H1 (cell line): ENCODE measurements around the gene KIF13A. TPM values are rescaled to one million over a fixed set of nuclear protein-coding genes. Genes with fewer than 3 reads are reported as not detected.

Source experiments
- CTCF ChIA-PET: fragments of 300-600 bp; sonication (Branson Sonifier 250); formaldehyde crosslinking; loops from one replicate; lab custom pipeline; 2021; ENCODE audit not compliant: partially characterized antibody; lab: Charles Lee
- POLR2A ChIA-PET: fragments of 300-600 bp; sonication (Branson Sonifier 250); formaldehyde crosslinking; loops from one replicate; lab custom pipeline; 2021; ENCODE audit warnings: inconsistent platforms; ENCODE audit not compliant: partially characterized antibody; lab: Charles Lee
- DNase-seq, 2 experiments: peaks; one replicate each; pipeline versions ENCODE4 v3.0.0 to v3.0.0-alpha.2; 2010 to 2022; ENCODE audit warnings: low spot score in 2 of 2, low read depth in 1 of 2, mixed read lengths in 1 of 2
- FAIRE-seq: peaks from 2 replicates; lab custom pipeline; 2011; peaks lifted over from hg19 to GRCh38; lab: Jason Lieb, UNC
- H2AFZ ChIP-seq: 2 replicates; pipeline ENCODE4 v1.8.1; 2012; ENCODE audit warnings: low read length, inconsistent platforms
- H2AK5ac ChIP-seq: 2 replicates; pipeline ENCODE4 v1.6.1; 2013; ENCODE audit warnings: low read depth, low read length
- H2BK120ac ChIP-seq: replicated peaks from 2 replicates; pipeline ENCODE3; 2013; ENCODE audit warnings: low read depth, low read length, inconsistent platforms
- H2BK12ac ChIP-seq: 2 replicates; pipeline ENCODE4 v1.6.1; 2013; ENCODE audit warnings: low read depth, low read length
- H2BK15ac ChIP-seq: 2 replicates; pipeline ENCODE4 v1.6.1; 2013; ENCODE audit warnings: low read length
- H2BK20ac ChIP-seq: 2 replicates; pipeline ENCODE4 v1.6.1; 2013; ENCODE audit warnings: low read length
- H2BK5ac ChIP-seq: 2 replicates; pipeline ENCODE4 v1.6.1; 2013; ENCODE audit warnings: low read depth, low read length
- H3K14ac ChIP-seq: 2 replicates; pipeline ENCODE4 v1.6.1; 2013; ENCODE audit warnings: inconsistent platforms; ENCODE audit not compliant: insufficient read length
- H3K18ac ChIP-seq: 2 replicates; pipeline ENCODE4 v1.6.1; 2013; ENCODE audit warnings: low read length; ENCODE audit errors: extremely low read depth
- H3K23ac ChIP-seq: 2 replicates; pipeline ENCODE4 v1.6.1; 2013; ENCODE audit warnings: inconsistent platforms; ENCODE audit not compliant: insufficient read length
- H3K23me2 ChIP-seq: 2 replicates; pipeline ENCODE4 v1.6.1; 2013; ENCODE audit warnings: low read depth, low read length
- H3K27ac ChIP-seq: 2 replicates; pipeline ENCODE4 v1.6.1; 2011; ENCODE audit warnings: low read depth, low read length, inconsistent platforms
- H3K27me3 ChIP-seq, 4 experiments: replicated peaks in 1 of 4; 1 replicate in 1 of 4; 2 replicates in 3 of 4; pipeline versions ENCODE4 v1.6.1 to v1.8.1; 2011 to 2013; ENCODE audit warnings: low read length in 3 of 4, mild to moderate bottlenecking in 3 of 4, inconsistent platforms in 2 of 4, mixed read lengths in 2 of 4, moderate library complexity in 1 of 4; ENCODE audit not compliant: control insufficient read depth in 3 of 4, insufficient read depth in 3 of 4; ENCODE audit errors: extremely low read depth in 1 of 4
- H3K36me3 ChIP-seq, 4 experiments: 2 replicates each; pipeline versions ENCODE4 v1.6.1 to v1.8.1; 2011 to 2013; ENCODE audit warnings: mild to moderate bottlenecking in 4 of 4, low read length in 3 of 4, moderate library complexity in 2 of 4, control low read depth in 1 of 4, inconsistent platforms in 1 of 4; ENCODE audit not compliant: insufficient read depth in 4 of 4, control insufficient read depth in 2 of 4
- H3K4ac ChIP-seq: replicated peaks from 2 replicates; pipeline ENCODE3; 2013; ENCODE audit warnings: low read length, low read depth, mixed read lengths, inconsistent platforms; ENCODE audit not compliant: insufficient read length
- H3K4me1 ChIP-seq, 4 experiments: replicated peaks in 1 of 4; 1 replicate in 1 of 4; 2 replicates in 3 of 4; pipeline versions ENCODE4 v1.6.1 to v1.8.1; 2011 to 2013; ENCODE audit warnings: low read length in 3 of 4, inconsistent platforms in 2 of 4, mixed read lengths in 1 of 4; ENCODE audit not compliant: insufficient read depth in 4 of 4, control insufficient read depth in 3 of 4
- H3K4me2 ChIP-seq, 2 experiments: 2 replicates each; pipeline versions ENCODE4 v1.6.1 to v1.8.1; 2011 to 2013; ENCODE audit warnings: low read depth in 2 of 2, low read length in 2 of 2, control low read depth in 1 of 2, inconsistent platforms in 1 of 2, mild to moderate bottlenecking in 1 of 2; ENCODE audit not compliant: insufficient read depth in 1 of 2
- H3K4me3 ChIP-seq, 4 experiments: fragments of 200-600, 300-600 bp in 1 of 4; sonication (generic), shearing (Covaris generic), sonication (Bioruptor Twin) in 1 of 4; 2 replicates each; pipeline versions ENCODE4 v1.5.1 to v1.8.1; 2011 to 2016; ENCODE audit warnings: low read length in 4 of 4, low read depth in 3 of 4, control low read depth in 2 of 4, inconsistent platforms in 2 of 4, mild to moderate bottlenecking in 2 of 4, mixed read lengths in 1 of 4, moderate library complexity in 1 of 4; ENCODE audit not compliant: insufficient read depth in 2 of 4; ENCODE audit errors: extremely low read depth in 1 of 4
- H3K56ac ChIP-seq: replicated peaks from 2 replicates; pipeline ENCODE3; 2013; ENCODE audit warnings: low read depth, mild to moderate bottlenecking, mixed read lengths, low read length, inconsistent platforms; ENCODE audit not compliant: insufficient read length
- H3K79me1 ChIP-seq: 2 replicates; pipeline ENCODE4 v1.6.1; 2013; ENCODE audit warnings: low read depth, low read length, control low read depth
- H3K79me2 ChIP-seq, 2 experiments: 2 replicates each; pipeline versions ENCODE4 v1.6.1 to v1.8.1; 2012 to 2013; ENCODE audit warnings: low read length in 2 of 2, mild to moderate bottlenecking in 2 of 2, inconsistent platforms in 1 of 2; ENCODE audit not compliant: insufficient read depth in 2 of 2, control insufficient read depth in 1 of 2
- H3K9ac ChIP-seq, 4 experiments: replicated peaks in 1 of 4; 1 replicate in 1 of 4; 2 replicates in 3 of 4; pipeline versions ENCODE4 v1.6.1 to v1.8.1; 2011 to 2013; ENCODE audit warnings: low read depth in 3 of 4, low read length in 3 of 4, control low read depth in 2 of 4, mild to moderate bottlenecking in 2 of 4, moderate library complexity in 2 of 4, inconsistent platforms in 1 of 4; ENCODE audit errors: extremely low read depth in 1 of 4
- H3K9me3 ChIP-seq, 2 experiments: 2 replicates each; pipeline versions ENCODE4 v1.6.1 to v1.8.1; 2012 to 2013; ENCODE audit warnings: mild to moderate bottlenecking in 2 of 2, moderate library complexity in 2 of 2, control low read depth in 1 of 2, inconsistent platforms in 1 of 2, low read depth in 1 of 2, low read length in 1 of 2, mixed read lengths in 1 of 2; ENCODE audit not compliant: insufficient read depth in 2 of 2
- H4K20me1 ChIP-seq, 2 experiments: replicated peaks in 1 of 2; 2 replicates each; pipeline versions ENCODE3 to v1.8.1; 2011 to 2013; ENCODE audit warnings: inconsistent platforms in 2 of 2, low read length in 2 of 2, mild to moderate bottlenecking in 1 of 2; ENCODE audit not compliant: insufficient read depth in 2 of 2, control insufficient read depth in 1 of 2
- H4K5ac ChIP-seq: 2 replicates; pipeline ENCODE4 v1.6.1; 2013; ENCODE audit warnings: low read length, low read depth, mixed read lengths, inconsistent platforms; ENCODE audit not compliant: insufficient read length
- H4K8ac ChIP-seq: 2 replicates; pipeline ENCODE4 v1.8.0; 2013; ENCODE audit warnings: mild to moderate bottlenecking, moderate library complexity, low read length, inconsistent platforms; ENCODE audit not compliant: insufficient read depth; ENCODE audit errors: extremely low read depth
- H4K91ac ChIP-seq: replicated peaks from 2 replicates; pipeline ENCODE3; 2013; ENCODE audit warnings: low read length, mixed read lengths, inconsistent platforms; ENCODE audit not compliant: insufficient read length
- CBX5 ChIP-seq: fragments of 300-800, 300-1000 bp; sonication (generic); IDR thresholded peaks from 2 replicates; pipeline ENCODE4 v1.7.1; 2016; ENCODE audit warnings: antibody characterized with exemption, low read length, low read depth
- CEBPB ChIP-seq: IDR thresholded peaks from 2 replicates; pipeline ENCODE4 v1.6.1; 2012; ENCODE audit warnings: low read depth, low read length
- CTBP2 ChIP-seq: IDR thresholded peaks from 2 replicates; pipeline ENCODE4 v1.7.0; 2011; ENCODE audit warnings: borderline replicate concordance, mild to moderate bottlenecking, moderate library complexity, mixed read lengths, low read length; ENCODE audit not compliant: insufficient read depth, insufficient read length
- HDAC2 ChIP-seq, 2 experiments: fragments of 300-600 bp in 1 of 2; sonication (generic) in 1 of 2; IDR thresholded peaks; 2 replicates each; pipeline ENCODE4 v1.6.1; 2011 to 2012; ENCODE audit warnings: low read depth in 2 of 2, low read length in 2 of 2, mild to moderate bottlenecking in 2 of 2, moderate library complexity in 2 of 2, borderline replicate concordance in 1 of 2, inconsistent platforms in 1 of 2
- KDM1A ChIP-seq: fragments of 200-600, 300-600 bp; sonication (generic); IDR thresholded peaks from 2 replicates; pipeline ENCODE4 v1.7.1; 2016; ENCODE audit warnings: mild to moderate bottlenecking, low read length, borderline replicate concordance
- KDM5A ChIP-seq: fragments of 200-600 bp; IDR thresholded peaks from 2 replicates; pipeline ENCODE4 v1.7.1; 2012; ENCODE audit warnings: mild to moderate bottlenecking, low read length, inconsistent platforms, mixed read lengths
- NRF1 ChIP-seq: IDR thresholded peaks from 2 replicates; pipeline ENCODE4 v1.6.1; 2011; ENCODE audit warnings: mild to moderate bottlenecking, low read depth, low read length, improper control_type of control experiment
- POLR2A ChIP-seq, 2 experiments: IDR thresholded peaks; 1 replicate in 1 of 2; 2 replicates in 1 of 2; pipeline ENCODE4 v1.6.1; 2011; ENCODE audit warnings: low read depth in 2 of 2, low read length in 2 of 2, mild to moderate bottlenecking in 2 of 2; ENCODE audit errors: control extremely low read depth in 1 of 2
- RAD21 ChIP-seq, 2 experiments: IDR thresholded peaks in 1 of 2; conservative IDR thresholded peaks in 1 of 2; 2 replicates each; pipeline ENCODE4 v1.6.1; 2011; ENCODE audit warnings: low read depth in 2 of 2, low read length in 2 of 2, improper control_type of control experiment in 1 of 2, inconsistent platforms in 1 of 2, mild to moderate bottlenecking in 1 of 2, moderate library complexity in 1 of 2
- SUZ12 ChIP-seq: fragments of 200-600 bp; sonication (generic); IDR thresholded peaks from 2 replicates; pipeline ENCODE4 v1.6.1; 2012; ENCODE audit warnings: mild to moderate bottlenecking, inconsistent platforms, low read length, moderate library complexity, mixed read lengths
- WGBS, 2 experiments: shearing (Covaris generic) in 1 of 2; methylation state at CpG; one replicate each; pipeline versions ENCODE4 v1.1.6 to v1.1.7; 2013 to 2015; ENCODE audit warnings: low lambda C conversion rate in 2 of 2, mixed read lengths in 2 of 2, inconsistent platforms in 1 of 2, low coverage in 1 of 2, missing lambda C conversion rate in 1 of 2; ENCODE audit not compliant: insufficient replicate concordance in 2 of 2, insufficient coverage in 1 of 2, insufficient read length in 1 of 2; ENCODE audit errors: extremely low coverage in 1 of 2, missing lambda C conversion rate in 1 of 2; 5-methylcytosine and 5-hydroxymethylcytosine counted together
- polyA plus RNA-seq, 7 experiments: library from polyadenylated mRNA; depleted of rRNA in 3 of 7; stranded (reverse) in 5 of 7; unstranded in 2 of 7; fragments of >200 nt in 5 of 7; fragments of 200-250 nt in 2 of 7; gene quantifications; 1 replicate in 5 of 7; 2 replicates in 1 of 7; 4 replicates in 1 of 7; pipeline versions ENCODE4 v1.2.1 to v1.2.3, GENCODE V29; 2011 to 2013; ENCODE audit warnings: missing spikeins in 2 of 7, mixed read lengths in 2 of 7
- total RNA-seq: library from RNA; stranded (reverse); fragmentation: NEBNext Ultra II Directional; extraction: Animal tissue kit (Norgen Biotek cat#: 25700); gene quantifications from 2 replicates; pipeline ENCODE4 v1.2.1, GENCODE V29; 2021

KIF13A gene
- total and polyA plus RNA-seq, 2 of the 8 experiments (the other 6 are each of a cell fraction or from before 2014, with no cell fraction given) = 14.7 to 40.8 TPM

DNA sequence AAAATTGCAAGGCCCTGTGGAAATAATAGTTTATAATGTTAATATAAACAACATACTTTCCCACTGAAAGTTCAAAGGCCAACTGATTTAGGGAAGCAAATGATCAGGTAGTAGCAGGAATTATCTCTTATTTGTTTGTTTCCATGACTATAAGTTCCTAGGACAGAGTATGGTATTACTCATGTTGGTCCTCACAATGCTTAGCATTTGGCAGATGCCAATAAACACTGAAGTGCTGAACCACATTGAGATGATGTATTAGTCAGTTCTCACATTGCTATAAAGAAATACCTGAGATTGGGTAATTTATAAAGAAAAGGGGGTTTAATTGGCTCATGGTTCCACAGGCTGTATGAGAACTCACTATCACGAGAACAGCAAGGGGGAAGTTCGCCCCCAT is 151.1 kb downstream of the KIF13A start:
- H2BK15ac ChIP-seq = no peak overlapping the region
- no peak overlapping the region for H4K8ac ChIP-seq
- peaks cover 0 to 23% (median 6%) of the 10 kb centered on the region in 4 experiments; a peak in 5 of 8 replicates for H3K36me3 ChIP-seq
- no peak overlapping the region for H3K4me2 ChIP-seq
- H3K9ac ChIP-seq = no peak overlapping the region
- no peak overlapping the region for H3K4me3 ChIP-seq
- no peak overlapping the region for H3K14ac ChIP-seq
- H4K5ac ChIP-seq = no peak overlapping the region
- H3K4ac ChIP-seq = no peak overlapping the region
- H2AFZ ChIP-seq = no peak overlapping the region
- H3K56ac ChIP-seq = no peak overlapping the region
- 97% methylated on average over 2 of the region's 2 CpGs; no CpG with 5 or more reads in 1 of the 2 experiments for WGBS, 2 experiments
- no peak overlapping the region for H2AK5ac ChIP-seq
- no peaks in the 10 kb centered on the region for H3K79me2 ChIP-seq
- no peak overlapping the region for H3K23ac ChIP-seq
- no peak overlapping the region for H3K27ac ChIP-seq
- no peaks in the 10 kb centered on the region for H3K27me3 ChIP-seq
- no peak overlapping the region for H2BK120ac ChIP-seq
- H2BK12ac ChIP-seq = no peak overlapping the region
- no peak overlapping the region for H3K18ac ChIP-seq
- no peaks in the 10 kb centered on the region for H3K79me1 ChIP-seq
- peaks cover 0 to 6% (median 2%) of the 10 kb centered on the region in 4 experiments; a peak in 2 of 7 replicates for H3K4me1 ChIP-seq
- no peak overlapping the region for H4K91ac ChIP-seq
- TF ChIP-seq SUZ12 (no peak), RAD21 (IDR thresholded peaks at IDR 0.05 in 1 of 2, conservative IDR thresholded peaks at IDR 0.05 in 1 of 2; ENCODE audit: low read depth in 2 of 2, low read length in 2 of 2) (no peak), KDM1A (no peak), KDM5A (no peak), NRF1 (no peak), CTBP2 (no peak), HDAC2 (IDR thresholded peaks at IDR 0.05; ENCODE audit: borderline replicate concordance in 1 of 2, low read depth in 2 of 2, low read length in 2 of 2) (no peak), POLR2A (IDR thresholded peaks at IDR 0.05; ENCODE audit: control extremely low read depth in 1 of 2, low read depth in 2 of 2, low read length in 2 of 2) (no peak), CEBPB (no peak), CBX5 (no peak)
- ChIA-PET POLR2A (no interaction called here), CTCF (no interaction called here)
- no peaks in the 10 kb centered on the region for H3K9me3 ChIP-seq
- no peak overlapping the region for H2BK5ac ChIP-seq
- no peak for DNase-seq
- H4K20me1 ChIP-seq = no peaks in the 10 kb centered on the region
- no peaks in the 10 kb centered on the region for H3K23me2 ChIP-seq
- FAIRE-seq = no peak
- no peak overlapping the region for H2BK20ac ChIP-seq
